Measurements from ENCODE around the gene TIMD4. TPM values are rescaled to one million over a fixed set of nuclear protein-coding genes. Genes with fewer than 3 reads are reported as not detected.

Gene TIMD4
- total and polyA plus RNA-seq, 2 of the 4 experiments (the other 2 are of a cell fraction): not detected

DNA sequence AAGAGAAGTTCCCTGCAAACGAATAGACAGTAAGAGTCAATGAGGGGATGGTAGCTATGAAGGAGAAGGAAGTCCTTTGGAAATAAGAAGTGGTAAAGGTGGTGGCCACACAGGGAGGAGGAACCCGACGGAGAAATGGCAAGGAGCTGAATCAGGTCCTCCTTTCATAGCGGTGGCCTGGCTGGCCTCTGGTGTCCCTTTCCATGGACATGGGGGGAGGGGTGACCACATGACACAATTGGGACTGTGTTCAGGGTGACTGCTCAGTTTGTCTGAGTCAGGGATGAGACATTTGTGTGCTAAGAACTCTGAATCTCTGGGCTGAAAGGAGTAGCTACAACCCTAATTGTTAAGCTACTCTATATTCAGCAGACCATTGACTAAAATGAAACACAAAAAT lies 28.7 kb upstream of the TIMD4 start:
- dilution Hi-C loops (cut with HindIII; ENCODE audit: low sequenced_read_pairs, unreplicated experiment) (no loop called here), intact Hi-C loops (cut with micrococcal nuclease) (no loop called here), in situ Hi-C loops (cut with MboI; ENCODE audit: low sequenced_read_pairs) (no loop called here)
- no peak overlapping the region for H3K56ac ChIP-seq (ENCODE audit: extremely low read depth, insufficient read depth, low read length)
- H3K27ac ChIP-seq (ENCODE audit: insufficient read depth, low read length): no peak overlapping the region
- H3K18ac ChIP-seq (ENCODE audit: low read depth, low read length): no peak overlapping the region
- H2AK9ac ChIP-seq (replicated peaks; ENCODE audit: low read depth, low read length, poor library complexity): no peak overlapping the region
- no peaks in the 10 kb centered on the region for H3K79me1 ChIP-seq (ENCODE audit: low read depth in 1 of 2, low read length in 2 of 2)
- H3K4me3 ChIP-seq (ENCODE audit: insufficient read depth, low read depth, low read length): no peak overlapping the region
- H3K9ac ChIP-seq (ENCODE audit: low read depth, low read length): no peak overlapping the region
- H3K4me1 ChIP-seq (ENCODE audit: control insufficient read depth, insufficient read depth, low read length): no peaks in the 10 kb centered on the region
- ATAC-seq (ENCODE audit: low read depth): no peak
- H2BK120ac ChIP-seq (ENCODE audit: low read depth, low read length): no peak overlapping the region
- no peaks in the 10 kb centered on the region for H3K27me3 ChIP-seq (ENCODE audit: control insufficient read depth, insufficient read depth, low read length)
- no peaks in the 10 kb centered on the region for H3K36me3 ChIP-seq (ENCODE audit: control insufficient read depth, insufficient read depth, low read length)
- H2AFZ ChIP-seq (replicated peaks; ENCODE audit: low read length, poor library complexity): no peak overlapping the region
- H4K20me1 ChIP-seq (ENCODE audit: insufficient read depth, low read length): no peaks in the 10 kb centered on the region
- no peak overlapping the region for H2BK15ac ChIP-seq (ENCODE audit: low read depth, low read length)
- H2AK5ac ChIP-seq (ENCODE audit: low read depth, low read length): no peak overlapping the region
- H3K9me1 ChIP-seq (ENCODE audit: insufficient read depth, low read length): no peaks in the 10 kb centered on the region
- H3K4ac ChIP-seq (ENCODE audit: low read depth, low read length): no peak overlapping the region
- H4K5ac ChIP-seq (ENCODE audit: low read depth, low read length): no peak overlapping the region
- H3K14ac ChIP-seq (replicated peaks; ENCODE audit: low read depth, low read length): no peak overlapping the region
- H4K91ac ChIP-seq (ENCODE audit: insufficient read depth, low read depth, low read length): no peak overlapping the region
- no peak overlapping the region for H3K4me2 ChIP-seq (ENCODE audit: low read depth, low read length)
- no peak for TF ChIP-seq MAZ (IDR thresholded peaks at IDR 0.05; ENCODE audit: borderline replicate concordance, low read depth, low read length)
- no peak for TF ChIP-seq NFE2L2 (IDR thresholded peaks at IDR 0.05; ENCODE audit: low read depth, low read length)
- TF ChIP-seq, protein P1, sequence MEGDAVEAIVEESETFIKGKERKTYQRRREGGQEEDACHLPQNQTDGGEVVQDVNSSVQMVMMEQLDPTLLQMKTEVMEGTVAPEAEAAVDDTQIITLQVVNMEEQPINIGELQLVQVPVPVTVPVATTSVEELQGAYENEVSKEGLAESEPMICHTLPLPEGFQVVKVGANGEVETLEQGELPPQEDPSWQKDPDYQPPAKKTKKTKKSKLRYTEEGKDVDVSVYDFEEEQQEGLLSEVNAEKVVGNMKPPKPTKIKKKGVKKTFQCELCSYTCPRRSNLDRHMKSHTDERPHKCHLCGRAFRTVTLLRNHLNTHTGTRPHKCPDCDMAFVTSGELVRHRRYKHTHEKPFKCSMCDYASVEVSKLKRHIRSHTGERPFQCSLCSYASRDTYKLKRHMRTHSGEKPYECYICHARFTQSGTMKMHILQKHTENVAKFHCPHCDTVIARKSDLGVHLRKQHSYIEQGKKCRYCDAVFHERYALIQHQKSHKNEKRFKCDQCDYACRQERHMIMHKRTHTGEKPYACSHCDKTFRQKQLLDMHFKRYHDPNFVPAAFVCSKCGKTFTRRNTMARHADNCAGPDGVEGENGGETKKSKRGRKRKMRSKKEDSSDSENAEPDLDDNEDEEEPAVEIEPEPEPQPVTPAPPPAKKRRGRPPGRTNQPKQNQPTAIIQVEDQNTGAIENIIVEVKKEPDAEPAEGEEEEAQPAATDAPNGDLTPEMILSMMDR (conservative IDR thresholded peaks at IDR 0.05; ENCODE audit: low read depth, low read length): no peak
- TF ChIP-seq, protein P2, sequence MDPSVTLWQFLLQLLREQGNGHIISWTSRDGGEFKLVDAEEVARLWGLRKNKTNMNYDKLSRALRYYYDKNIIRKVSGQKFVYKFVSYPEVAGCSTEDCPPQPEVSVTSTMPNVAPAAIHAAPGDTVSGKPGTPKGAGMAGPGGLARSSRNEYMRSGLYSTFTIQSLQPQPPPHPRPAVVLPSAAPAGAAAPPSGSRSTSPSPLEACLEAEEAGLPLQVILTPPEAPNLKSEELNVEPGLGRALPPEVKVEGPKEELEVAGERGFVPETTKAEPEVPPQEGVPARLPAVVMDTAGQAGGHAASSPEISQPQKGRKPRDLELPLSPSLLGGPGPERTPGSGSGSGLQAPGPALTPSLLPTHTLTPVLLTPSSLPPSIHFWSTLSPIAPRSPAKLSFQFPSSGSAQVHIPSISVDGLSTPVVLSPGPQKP (IDR thresholded peaks at IDR 0.05; ENCODE audit: borderline replicate concordance, low read depth, low read length): no peak
- no peak for TF ChIP-seq MAFK (IDR thresholded peaks at IDR 0.05; ENCODE audit: low read depth, low read length)
- TF ChIP-seq FOS (IDR thresholded peaks at IDR 0.05; ENCODE audit: low read depth, low read length): no peak
- TF ChIP-seq CHD1 (IDR thresholded peaks at IDR 0.05; ENCODE audit: low read depth, low read length): no peak
- no peak for TF ChIP-seq BHLHE40 (IDR thresholded peaks at IDR 0.05; ENCODE audit: low read depth, low read length)
- TF ChIP-seq, protein P3, sequence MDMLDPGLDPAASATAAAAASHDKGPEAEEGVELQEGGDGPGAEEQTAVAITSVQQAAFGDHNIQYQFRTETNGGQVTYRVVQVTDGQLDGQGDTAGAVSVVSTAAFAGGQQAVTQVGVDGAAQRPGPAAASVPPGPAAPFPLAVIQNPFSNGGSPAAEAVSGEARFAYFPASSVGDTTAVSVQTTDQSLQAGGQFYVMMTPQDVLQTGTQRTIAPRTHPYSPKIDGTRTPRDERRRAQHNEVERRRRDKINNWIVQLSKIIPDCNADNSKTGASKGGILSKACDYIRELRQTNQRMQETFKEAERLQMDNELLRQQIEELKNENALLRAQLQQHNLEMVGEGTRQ (IDR thresholded peaks at IDR 0.05; ENCODE audit: low read depth, low read length): no peak
- no peak for TF ChIP-seq CEBPB (IDR thresholded peaks at IDR 0.05; ENCODE audit: low read depth, low read length)
- no peak for TF ChIP-seq RCOR1 (IDR thresholded peaks at IDR 0.05; ENCODE audit: insufficient replicate concordance, low read length)
- no peak for TF ChIP-seq MXI1 (IDR thresholded peaks at IDR 0.05; ENCODE audit: borderline replicate concordance, low read depth, low read length)
- no peak for TF ChIP-seq SMC3 (IDR thresholded peaks at IDR 0.05; ENCODE audit: low read depth, low read length)
- TF ChIP-seq RAD21 (IDR thresholded peaks at IDR 0.05; ENCODE audit: low read length): no peak
- no peak for TF ChIP-seq RFX5 (IDR thresholded peaks at IDR 0.05; ENCODE audit: low read depth, low read length)
- TF ChIP-seq POLR2A (IDR thresholded peaks at IDR 0.05; ENCODE audit: low read depth, low read length): no peak
- H3K23ac ChIP-seq (ENCODE audit: low read depth, low read length): no peak overlapping the region
- ChIA-PET POLR2A (ENCODE audit: unreplicated experiment) (no interaction called here), CTCF (interaction anchor here (0.6 kb wide), 1 partner anchor 68 kb away, joined by 3 read pairs; no protein-coding TSS in a partner anchor)
- peaks cover 7% of the 10 kb centered on the region; the same call in 1 of the 2 replicates for H3K9me3 ChIP-seq (ENCODE audit: control insufficient read depth, insufficient read depth, low read length)
- DNase-seq: no peak
- BruUV-seq (replicated peaks): no TSS peak
- no peak overlapping the region for H4K8ac ChIP-seq (ENCODE audit: low read depth in 2 of 2, low read length in 2 of 2)
- H2BK20ac ChIP-seq (ENCODE audit: low read depth, low read length): no peak overlapping the region
- no CpG with 5 or more reads among the region's 4 CpGs for WGBS, 2 experiments (ENCODE audit: extremely low coverage in 2 of 2, insufficient read length in 1 of 2)
- H2BK5ac ChIP-seq (ENCODE audit: low read depth, low read length, poor library complexity, severe bottlenecking): no peak overlapping the region
